SK-N-SH (cell line): ENCODE results near the gene WDR3.

ENCODE experiments used
- CTCF ChIP-seq: fragments of 200-600 bp; sonication (generic); IDR thresholded peaks from 2 replicates; pipeline ENCODE4 v1.6.1; 2017; ENCODE audit warnings: antibody characterized with exemption, mild to moderate bottlenecking, moderate library complexity
- ELF1 ChIP-seq: IDR thresholded peaks from 2 replicates; pipeline ENCODE4 v1.4.0; 2012
- EP300 ChIP-seq, 2 experiments: IDR thresholded peaks; 2 replicates each; pipeline versions ENCODE4 v1.4.0 to v1.6.1; 2012; ENCODE audit warnings: borderline replicate concordance in 1 of 2, low read depth in 1 of 2, low read length in 1 of 2
- EZH2phosphoT487 ChIP-seq: fragments of 200-600 bp; sonication (generic); IDR thresholded peaks from 2 replicates; pipeline ENCODE4 v1.6.1; 2017; ENCODE audit warnings: low read depth, mixed run types, mild to moderate bottlenecking, antibody characterized with exemption, moderate library complexity, borderline replicate concordance
- FOXM1 ChIP-seq: IDR thresholded peaks from 2 replicates; pipeline ENCODE4 v1.4.0; 2012; ENCODE audit warnings: low read depth, mild to moderate bottlenecking
- GATA2 ChIP-seq: sonication (generic); formaldehyde crosslinking; IDR thresholded peaks from 2 replicates; pipeline ENCODE4 v1.5.0; 2020; ENCODE audit warnings: mild to moderate bottlenecking, missing genetic modification reagents
- JUND ChIP-seq: IDR thresholded peaks from 2 replicates; pipeline ENCODE4 v1.4.0; 2012
- MXI1 ChIP-seq: IDR thresholded peaks from 2 replicates; pipeline ENCODE4 v1.6.1; 2012; ENCODE audit warnings: mild to moderate bottlenecking, low read depth, low read length, improper control_type of control experiment
- POLR2AphosphoS5 ChIP-seq: IDR thresholded peaks from 2 replicates; pipeline ENCODE4 v1.6.1; 2012; ENCODE audit warnings: low read depth, low read length
- REST ChIP-seq: IDR thresholded peaks from 2 replicates; pipeline ENCODE4 v1.6.1; 2012; ENCODE audit warnings: mild to moderate bottlenecking, low read depth, low read length, moderate library complexity
- ZBTB33 ChIP-seq: IDR thresholded peaks from 2 replicates; pipeline ENCODE4 v1.4.0; 2012; ENCODE audit warnings: low read depth, borderline replicate concordance
- TF ChIP-seq, protein P1 (sequence below): IDR thresholded peaks from 2 replicates; pipeline ENCODE4 v1.4.0; 2012; ENCODE audit warnings: low read depth

DNA sequence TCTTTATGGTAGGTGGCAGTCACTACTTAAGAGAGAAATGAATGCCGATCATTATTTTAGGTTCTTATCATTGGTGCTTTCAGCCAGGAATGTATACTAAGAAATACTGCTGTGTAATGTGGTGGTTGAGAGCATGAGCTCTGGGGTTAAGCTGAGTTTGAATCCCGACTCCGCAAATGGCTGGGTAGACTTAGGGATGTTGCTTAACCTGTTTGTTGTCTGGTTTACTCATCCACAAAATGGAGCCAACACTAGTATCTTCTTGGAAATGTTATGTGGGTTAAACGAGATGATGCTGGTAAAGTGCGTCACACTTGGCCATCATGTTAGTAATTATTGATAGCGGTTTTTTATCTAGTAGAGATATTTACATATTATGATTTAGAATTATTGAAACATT is 83.8 kb downstream of the WDR3 start:
- TF ChIP-seq CTCF (no peak), FOXM1 (no peak), GATA2 (CRISPR knock-in tag) (no peak), EZH2phosphoT487 (no peak), POLR2AphosphoS5 (no peak), JUND (no peak), EP300 (IDR thresholded peaks at IDR 0.05; ENCODE audit: borderline replicate concordance in 1 of 2, low read depth in 1 of 2, low read length in 1 of 2) (no peak), REST (no peak), ZBTB33 (no peak), MXI1 (no peak), ELF1 (no peak)
- TF ChIP-seq, protein P1, sequence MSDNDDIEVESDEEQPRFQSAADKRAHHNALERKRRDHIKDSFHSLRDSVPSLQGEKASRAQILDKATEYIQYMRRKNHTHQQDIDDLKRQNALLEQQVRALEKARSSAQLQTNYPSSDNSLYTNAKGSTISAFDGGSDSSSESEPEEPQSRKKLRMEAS, result no peak
